ENCODE data around the gene FAM163A. TPM values are rescaled to one million over a fixed set of nuclear protein-coding genes. Genes with fewer than 3 reads are reported as not detected.

Gene FAM163A
- total RNA-seq, 1 experiment from 2014 or later: not detected

- TF ChIP-seq CTCF (IDR thresholded peaks at IDR 0.05 in 2 of 3, conservative IDR thresholded peaks at IDR 0.05 in 1 of 3; ENCODE audit: borderline replicate concordance in 1 of 3, insufficient read depth in 1 of 3, low read depth in 2 of 3, low read length in 2 of 3) (no peak), JUND (IDR thresholded peaks at IDR 0.05) (no peak), EZH2 (IDR thresholded peaks at IDR 0.05) (no peak), ZFX (IDR thresholded peaks at IDR 0.05) (no peak), SRF (IDR thresholded peaks at IDR 0.05; ENCODE audit: low read depth) (no peak), ELF1 (IDR thresholded peaks at IDR 0.05; ENCODE audit: borderline replicate concordance, low read depth) (no peak), SP1 (IDR thresholded peaks at IDR 0.05; ENCODE audit: low read depth) (no peak), YY1 (IDR thresholded peaks at IDR 0.05; ENCODE audit: extremely low read depth, insufficient replicate concordance, low read depth, low read length) (no peak), RAD21 (IDR thresholded peaks at IDR 0.05; ENCODE audit: low read depth) (no peak), POLR2AphosphoS5 (IDR thresholded peaks at IDR 0.05; ENCODE audit: low read depth, low read length) (no peak), MAX (IDR thresholded peaks at IDR 0.05) (no peak), POLR2A (IDR thresholded peaks at IDR 0.05; ENCODE audit: borderline replicate concordance, extremely low read depth, insufficient read depth, insufficient read length) (no peak), ATF3 (IDR thresholded peaks at IDR 0.05) (no peak), SIN3A (IDR thresholded peaks at IDR 0.05; ENCODE audit: low read depth) (no peak), EGR1 (IDR thresholded peaks at IDR 0.05; ENCODE audit: low read depth) (no peak), EZH2phosphoT487 (IDR thresholded peaks at IDR 0.05; ENCODE audit: borderline replicate concordance) (no peak), REST (IDR thresholded peaks at IDR 0.05; ENCODE audit: low read depth) (no peak), ZNF274 (IDR thresholded peaks at IDR 0.05; ENCODE audit: low read depth, low read length) (no peak)
- ChIA-PET CTCF (no interaction called here), POLR2A (no interaction called here), RAD21 (ENCODE audit: low non-redundant PET in 1 of 2, low total read pairs in 2 of 2, uncharacterized antibody in 2 of 2, unreplicated experiment in 2 of 2) (no interaction called here)
- Histone ChIP-seq H3K27ac (ENCODE audit: low read depth, low read length) (no peak overlapping the region), H3K36me3 (ENCODE audit: control insufficient read depth in 1 of 2, insufficient read depth in 2 of 2, low read length in 2 of 2) (no peaks in the 10 kb centered on the region), H3K9ac (ENCODE audit: low read length) (no peak overlapping the region), H3K27me3 (ENCODE audit: insufficient read depth, low read length) (no peaks in the 10 kb centered on the region), H3K4me2 (ENCODE audit: low read length) (no peak overlapping the region), H3K9me2 (ENCODE audit: insufficient read depth) (no peaks in the 10 kb centered on the region), H3K9me3 (ENCODE audit: control insufficient read depth in 1 of 2, insufficient read depth in 1 of 2, low read depth in 1 of 2, low read length in 2 of 2) (peaks cover 3 to 4% of the 10 kb centered on the region in 2 experiments; a peak in 1 of 4 replicates), H4K20me1 (ENCODE audit: insufficient read depth) (no peaks in the 10 kb centered on the region), H3K4me3 (replicated peaks in 1 of 2; ENCODE audit: low read depth in 1 of 2, low read length in 2 of 2) (no peak overlapping the region), H3K79me2 (ENCODE audit: insufficient read depth, low read length) (no peaks in the 10 kb centered on the region), H2AFZ (ENCODE audit: low read depth, low read length, poor library complexity, severe bottlenecking) (no peak overlapping the region), H3K4me1 (ENCODE audit: control insufficient read depth in 1 of 2, insufficient read depth in 2 of 2, low read length in 2 of 2) (no peaks in the 10 kb centered on the region)
- no TSS peak for BruUV-seq (replicated peaks)
- DNase-seq (ENCODE audit: low read depth, low spot score) (no peak), ATAC-seq (no peak)
- intact Hi-C loops (cut with micrococcal nuclease): no loop called here
Measured at GRCh38 chr1:179753061-179753460, 10.0 kb downstream of the FAM163A start.
